SKM-1 treated with dmso at 0.1 percent for 144 hours (cell line): Measurements from ENCODE around the gene ACP4.

ENCODE experiments used
- DNase-seq: peaks from one replicate; lab custom pipeline; 2025; ENCODE audit not compliant: unreplicated experiment; lab: John Stamatoyannopoulos, UW

Gene ACP4

GRCh38 chr19:50839712-50840655, 49.8 kb downstream of the ACP4 start:
- DNase-seq, result no peak

- no peak for DNase-seq
Observed at GRCh38 chr19:50842130-50842529, 51.9 kb downstream of the ACP4 start.

GRCh38 chr19:50843205-50843604, 53.0 kb downstream of the ACP4 start:
- DNase-seq, result no peak

GRCh38 chr19:50843701-50844221, 53.5 kb downstream of the ACP4 start:
- no peak for DNase-seq

GRCh38 chr19:50844296-50844935, 54.2 kb downstream of the ACP4 start:
- no peak for DNase-seq
